ENCODE data around the gene TRAPPC11. TPM values are rescaled to one million over a fixed set of nuclear protein-coding genes. Genes with fewer than 3 reads are reported as not detected.

The TRAPPC11 gene
- total and polyA plus RNA-seq, 4 donors, result 7.6 to 27.9 (median 14.9) TPM

DNA sequence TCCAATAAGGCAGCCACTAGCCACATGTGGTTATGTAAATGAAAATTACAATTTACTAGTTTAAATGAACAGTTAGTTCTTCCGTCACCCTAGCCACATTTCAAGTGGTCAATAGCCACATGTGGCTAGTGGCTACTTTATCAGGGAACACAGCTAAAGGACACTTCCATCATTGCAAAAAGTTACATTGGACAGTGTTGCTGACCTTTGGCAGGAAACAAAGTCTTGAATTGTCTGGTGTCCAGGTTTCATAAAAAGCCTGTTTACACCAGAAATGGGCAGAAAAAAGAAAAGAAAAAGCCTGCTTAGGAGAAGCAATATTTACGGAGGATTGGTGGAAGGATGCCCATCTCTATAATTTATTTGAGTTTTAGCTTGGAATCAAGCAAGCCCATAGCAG lies 38.7 kb upstream of the TRAPPC11 start:
- Histone ChIP-seq H3K27me3 (ENCODE audit: control insufficient read depth in 4 of 4, insufficient read depth in 4 of 4, low read length in 3 of 4) (no peaks in the 10 kb centered on the region), H3K36me3 (ENCODE audit: control insufficient read depth in 4 of 4, insufficient read depth in 3 of 4, low read depth in 1 of 4, low read length in 3 of 4) (no peaks in the 10 kb centered on the region), H3K9me3 (ENCODE audit: control insufficient read depth in 4 of 4, low read length in 3 of 4) (no peaks in the 10 kb centered on the region), H3K9ac (ENCODE audit: low read depth in 1 of 2, low read length in 2 of 2) (no peak overlapping the region), H3K4me1 (ENCODE audit: control insufficient read depth in 4 of 4, insufficient read depth in 4 of 4, low read length in 3 of 4) (peaks cover 2 to 32% (median 25%) of the 10 kb centered on the region in 4 donors), H3K27ac (ENCODE audit: low read depth in 1 of 2, low read length in 2 of 2) (no peak overlapping the region), H3K4me3 (ENCODE audit: low read depth in 1 of 3, low read length in 3 of 3) (no peak overlapping the region)
- peak; percentile 26 to 58 for TF ChIP-seq HNF4A (conservative IDR thresholded peaks at IDR 0.05)
- TF ChIP-seq FOXA1 (IDR thresholded peaks at IDR 0.05), result no peak
- TF ChIP-seq YY1 (IDR thresholded peaks at IDR 0.05), result no peak
- DNase-seq (ENCODE audit: low spot score), result no peak
- 45% methylated on average over 2 of the region's 2 CpGs for WGBS

DNA sequence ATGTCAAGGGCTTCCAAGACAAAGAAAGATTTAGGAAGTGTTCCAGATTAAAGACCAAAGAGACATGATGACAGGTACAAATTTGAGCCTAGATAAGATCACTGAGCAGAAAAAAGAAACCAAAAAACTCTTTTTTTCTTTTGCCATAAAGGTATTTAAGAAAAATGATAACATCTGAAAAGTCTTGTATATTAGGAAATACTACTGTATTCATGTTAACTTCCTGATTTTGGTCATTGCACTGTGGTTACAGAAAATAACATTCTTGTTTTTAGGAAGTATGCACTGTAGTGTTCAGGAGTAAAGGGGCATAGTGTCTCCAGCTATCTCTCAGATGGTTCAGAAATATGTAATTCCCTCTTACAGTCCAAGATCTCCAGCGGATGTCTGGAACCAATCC lies 37.2 kb upstream of the TRAPPC11 start:
- Histone ChIP-seq H3K4me3 (ENCODE audit: low read depth in 1 of 3, low read length in 3 of 3) (no peak overlapping the region), H3K9ac (ENCODE audit: low read depth in 1 of 2, low read length in 2 of 2) (no peak overlapping the region), H3K36me3 (ENCODE audit: control insufficient read depth in 4 of 4, insufficient read depth in 3 of 4, low read depth in 1 of 4, low read length in 3 of 4) (no peaks in the 10 kb centered on the region), H3K27ac (ENCODE audit: low read depth in 1 of 2, low read length in 2 of 2) (no peak overlapping the region), H3K27me3 (ENCODE audit: control insufficient read depth in 4 of 4, insufficient read depth in 4 of 4, low read length in 3 of 4) (no peaks in the 10 kb centered on the region), H3K9me3 (ENCODE audit: control insufficient read depth in 4 of 4, low read length in 3 of 4) (no peaks in the 10 kb centered on the region), H3K4me1 (ENCODE audit: control insufficient read depth in 4 of 4, insufficient read depth in 4 of 4, low read length in 3 of 4) (peaks cover 2 to 32% (median 25%) of the 10 kb centered on the region in 4 donors)
- TF ChIP-seq, protein P1, sequence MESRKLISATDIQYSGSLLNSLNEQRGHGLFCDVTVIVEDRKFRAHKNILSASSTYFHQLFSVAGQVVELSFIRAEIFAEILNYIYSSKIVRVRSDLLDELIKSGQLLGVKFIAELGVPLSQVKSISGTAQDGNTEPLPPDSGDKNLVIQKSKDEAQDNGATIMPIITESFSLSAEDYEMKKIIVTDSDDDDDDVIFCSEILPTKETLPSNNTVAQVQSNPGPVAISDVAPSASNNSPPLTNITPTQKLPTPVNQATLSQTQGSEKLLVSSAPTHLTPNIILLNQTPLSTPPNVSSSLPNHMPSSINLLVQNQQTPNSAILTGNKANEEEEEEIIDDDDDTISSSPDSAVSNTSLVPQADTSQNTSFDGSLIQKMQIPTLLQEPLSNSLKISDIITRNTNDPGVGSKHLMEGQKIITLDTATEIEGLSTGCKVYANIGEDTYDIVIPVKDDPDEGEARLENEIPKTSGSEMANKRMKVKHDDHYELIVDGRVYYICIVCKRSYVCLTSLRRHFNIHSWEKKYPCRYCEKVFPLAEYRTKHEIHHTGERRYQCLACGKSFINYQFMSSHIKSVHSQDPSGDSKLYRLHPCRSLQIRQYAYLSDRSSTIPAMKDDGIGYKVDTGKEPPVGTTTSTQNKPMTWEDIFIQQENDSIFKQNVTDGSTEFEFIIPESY (IDR thresholded peaks at IDR 0.05), result no peak
- TF ChIP-seq YY1 (IDR thresholded peaks at IDR 0.05) (no peak), HNF4A (conservative IDR thresholded peaks at IDR 0.05) (peak in 1 of 2 donors; percentile 18)
- TF ChIP-seq, protein P2, sequence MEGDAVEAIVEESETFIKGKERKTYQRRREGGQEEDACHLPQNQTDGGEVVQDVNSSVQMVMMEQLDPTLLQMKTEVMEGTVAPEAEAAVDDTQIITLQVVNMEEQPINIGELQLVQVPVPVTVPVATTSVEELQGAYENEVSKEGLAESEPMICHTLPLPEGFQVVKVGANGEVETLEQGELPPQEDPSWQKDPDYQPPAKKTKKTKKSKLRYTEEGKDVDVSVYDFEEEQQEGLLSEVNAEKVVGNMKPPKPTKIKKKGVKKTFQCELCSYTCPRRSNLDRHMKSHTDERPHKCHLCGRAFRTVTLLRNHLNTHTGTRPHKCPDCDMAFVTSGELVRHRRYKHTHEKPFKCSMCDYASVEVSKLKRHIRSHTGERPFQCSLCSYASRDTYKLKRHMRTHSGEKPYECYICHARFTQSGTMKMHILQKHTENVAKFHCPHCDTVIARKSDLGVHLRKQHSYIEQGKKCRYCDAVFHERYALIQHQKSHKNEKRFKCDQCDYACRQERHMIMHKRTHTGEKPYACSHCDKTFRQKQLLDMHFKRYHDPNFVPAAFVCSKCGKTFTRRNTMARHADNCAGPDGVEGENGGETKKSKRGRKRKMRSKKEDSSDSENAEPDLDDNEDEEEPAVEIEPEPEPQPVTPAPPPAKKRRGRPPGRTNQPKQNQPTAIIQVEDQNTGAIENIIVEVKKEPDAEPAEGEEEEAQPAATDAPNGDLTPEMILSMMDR (IDR thresholded peaks at IDR 0.05; ENCODE audit: low read depth, low read length, missing input control), result no peak
- TF ChIP-seq, protein P3, sequence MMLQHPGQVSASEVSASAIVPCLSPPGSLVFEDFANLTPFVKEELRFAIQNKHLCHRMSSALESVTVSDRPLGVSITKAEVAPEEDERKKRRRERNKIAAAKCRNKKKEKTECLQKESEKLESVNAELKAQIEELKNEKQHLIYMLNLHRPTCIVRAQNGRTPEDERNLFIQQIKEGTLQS (IDR thresholded peaks at IDR 0.05), result no peak
- TF ChIP-seq, protein P4, sequence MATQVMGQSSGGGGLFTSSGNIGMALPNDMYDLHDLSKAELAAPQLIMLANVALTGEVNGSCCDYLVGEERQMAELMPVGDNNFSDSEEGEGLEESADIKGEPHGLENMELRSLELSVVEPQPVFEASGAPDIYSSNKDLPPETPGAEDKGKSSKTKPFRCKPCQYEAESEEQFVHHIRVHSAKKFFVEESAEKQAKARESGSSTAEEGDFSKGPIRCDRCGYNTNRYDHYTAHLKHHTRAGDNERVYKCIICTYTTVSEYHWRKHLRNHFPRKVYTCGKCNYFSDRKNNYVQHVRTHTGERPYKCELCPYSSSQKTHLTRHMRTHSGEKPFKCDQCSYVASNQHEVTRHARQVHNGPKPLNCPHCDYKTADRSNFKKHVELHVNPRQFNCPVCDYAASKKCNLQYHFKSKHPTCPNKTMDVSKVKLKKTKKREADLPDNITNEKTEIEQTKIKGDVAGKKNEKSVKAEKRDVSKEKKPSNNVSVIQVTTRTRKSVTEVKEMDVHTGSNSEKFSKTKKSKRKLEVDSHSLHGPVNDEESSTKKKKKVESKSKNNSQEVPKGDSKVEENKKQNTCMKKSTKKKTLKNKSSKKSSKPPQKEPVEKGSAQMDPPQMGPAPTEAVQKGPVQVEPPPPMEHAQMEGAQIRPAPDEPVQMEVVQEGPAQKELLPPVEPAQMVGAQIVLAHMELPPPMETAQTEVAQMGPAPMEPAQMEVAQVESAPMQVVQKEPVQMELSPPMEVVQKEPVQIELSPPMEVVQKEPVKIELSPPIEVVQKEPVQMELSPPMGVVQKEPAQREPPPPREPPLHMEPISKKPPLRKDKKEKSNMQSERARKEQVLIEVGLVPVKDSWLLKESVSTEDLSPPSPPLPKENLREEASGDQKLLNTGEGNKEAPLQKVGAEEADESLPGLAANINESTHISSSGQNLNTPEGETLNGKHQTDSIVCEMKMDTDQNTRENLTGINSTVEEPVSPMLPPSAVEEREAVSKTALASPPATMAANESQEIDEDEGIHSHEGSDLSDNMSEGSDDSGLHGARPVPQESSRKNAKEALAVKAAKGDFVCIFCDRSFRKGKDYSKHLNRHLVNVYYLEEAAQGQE (IDR thresholded peaks at IDR 0.05), result no peak
- no peak for DNase-seq (ENCODE audit: low spot score)
- 74% methylated on average over 1 of the region's 1 CpG for WGBS

DNA sequence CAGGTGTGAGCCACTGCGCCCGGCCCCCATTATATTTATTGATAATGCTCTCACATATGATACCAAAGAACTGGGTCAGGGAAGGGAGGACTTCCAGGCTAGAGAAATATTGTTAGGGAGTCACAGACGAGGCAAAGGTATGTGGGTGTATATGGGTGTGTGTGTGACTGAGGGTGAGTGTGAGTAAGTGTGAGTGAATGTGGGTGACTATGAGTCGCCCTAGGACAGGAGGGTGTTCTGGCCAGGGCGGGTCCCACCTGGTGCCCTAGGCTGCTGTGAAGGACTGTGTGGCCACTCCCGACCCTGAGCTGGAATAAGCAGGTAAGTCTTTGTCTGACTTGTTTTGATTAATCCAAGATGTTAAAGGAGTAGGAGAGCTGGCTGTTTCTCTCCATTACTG lies 34.5 kb upstream of the TRAPPC11 start:
- no peak for DNase-seq (ENCODE audit: low spot score)
- peaks cover 0 to 19% (median 18%) of the 10 kb centered on the region in 4 donors for H3K4me1 ChIP-seq (ENCODE audit: control insufficient read depth in 4 of 4, insufficient read depth in 4 of 4, low read length in 3 of 4)
- no peaks in the 10 kb centered on the region for H3K36me3 ChIP-seq (ENCODE audit: control insufficient read depth in 4 of 4, insufficient read depth in 3 of 4, low read depth in 1 of 4, low read length in 3 of 4)
- no peak overlapping the region for H3K27ac ChIP-seq (ENCODE audit: low read depth in 1 of 2, low read length in 2 of 2)
- H3K27me3 ChIP-seq (ENCODE audit: control insufficient read depth in 4 of 4, insufficient read depth in 4 of 4, low read length in 3 of 4), result no peaks in the 10 kb centered on the region
- H3K9me3 ChIP-seq (ENCODE audit: control insufficient read depth in 4 of 4, low read length in 3 of 4), result no peaks in the 10 kb centered on the region
- no peak overlapping the region for H3K9ac ChIP-seq (ENCODE audit: low read depth in 1 of 2, low read length in 2 of 2)
- 87% methylated on average over 6 of the region's 6 CpGs for WGBS
- no peak overlapping the region for H3K4me3 ChIP-seq (ENCODE audit: low read depth in 1 of 3, low read length in 3 of 3)
- no peak for TF ChIP-seq TAF1 (conservative IDR thresholded peaks at IDR 0.05)
- no peak for TF ChIP-seq SP1 (IDR thresholded peaks at IDR 0.05)
- no peak for TF ChIP-seq HNF4G (IDR thresholded peaks at IDR 0.05)
- TF ChIP-seq, protein P1 (IDR thresholded peaks at IDR 0.05), result no peak
- no peak for TF ChIP-seq FOXA1 (IDR thresholded peaks at IDR 0.05)
- TF ChIP-seq, protein P2 (IDR thresholded peaks at IDR 0.05; ENCODE audit: low read depth, low read length, missing input control), result no peak

Data from liver (tissue), 9 donors.